WTC11 (cell line): ENCODE results near the gene RHOH. TPM values are rescaled to one million over a fixed set of nuclear protein-coding genes. Genes with fewer than 3 reads are reported as not detected.

ENCODE experiments used
- ATAC-seq: fragments of 200-7000 bp; cut with Tn5 transposase; 2 replicates; pipeline ENCODE4 v1.10.0; 2021; ENCODE audit warnings: mild to moderate bottlenecking, moderate library complexity
- CTCF ChIA-PET: fragments of 300-600 bp; sonication (Branson Sonifier 250); formaldehyde crosslinking; loops from one replicate; lab custom pipeline; 2021; ENCODE audit warnings: antibody characterized with exemption; lab: Charles Lee
- POLR2A ChIA-PET: fragments of 350-600 bp; sonication (Branson Sonifier 250); formaldehyde crosslinking; loops from one replicate; lab custom pipeline; 2021; ENCODE audit warnings: antibody characterized with exemption; lab: Charles Lee
- DNase-seq: peaks from one replicate; pipeline ENCODE4 v3.0.0; 2021; ENCODE audit warnings: low spot score
- H3K27ac Mint-ChIP-seq: 2 replicates; pipeline ENCODE4 v1.8.0; 2021; ENCODE audit warnings: mixed read lengths
- H3K27me3 Mint-ChIP-seq: 2 replicates; pipeline ENCODE4 v1.8.0; 2021; ENCODE audit warnings: low read depth, mild to moderate bottlenecking, moderate library complexity, mixed read lengths
- H3K36me3 Mint-ChIP-seq: 2 replicates; pipeline ENCODE4 v1.8.0; 2021; ENCODE audit warnings: mixed read lengths
- H3K4me1 Mint-ChIP-seq: 2 replicates; pipeline ENCODE4 v1.8.0; 2022; ENCODE audit warnings: mixed read lengths
- H3K4me3 Mint-ChIP-seq: 2 replicates; pipeline ENCODE4 v1.8.0; 2021; ENCODE audit warnings: mild to moderate bottlenecking, moderate library complexity, mixed read lengths
- H3K9me3 Mint-ChIP-seq: 2 replicates; pipeline ENCODE4 v1.8.0; 2021; ENCODE audit warnings: mixed read lengths
- ATF2 ChIP-seq: sonication (generic); formaldehyde crosslinking; IDR thresholded peaks from 2 replicates; pipeline ENCODE4 v1.8.1; 2022; ENCODE audit warnings: low read depth, missing genetic modification reagents, borderline replicate concordance
- ERG ChIP-seq: fragments of 250-450 bp; sonication (Bioruptor Pico); IDR thresholded peaks from 2 replicates; pipeline ENCODE4 v1.8.0; 2021; ENCODE audit warnings: mild to moderate bottlenecking
- FOXP1 ChIP-seq: sonication (generic); formaldehyde crosslinking; IDR thresholded peaks from 2 replicates; pipeline ENCODE4 v1.8.0; 2022; ENCODE audit warnings: missing genetic modification reagents, mild to moderate bottlenecking, moderate library complexity, borderline replicate concordance
- GABPB1 ChIP-seq: sonication (generic); formaldehyde crosslinking; IDR thresholded peaks from 2 replicates; pipeline ENCODE4 v1.8.1; 2023; ENCODE audit warnings: mild to moderate bottlenecking, missing genetic modification reagents
- GTF2I ChIP-seq: fragments of 250-450 bp; sonication (Bioruptor Pico); conservative IDR thresholded peaks from 2 replicates; pipeline ENCODE4 v1.4.0; 2021; ENCODE audit warnings: mild to moderate bottlenecking
- HMGA2 ChIP-seq: fragments of 250-450 bp; sonication (Bioruptor Pico); IDR thresholded peaks from 2 replicates; pipeline ENCODE4 v1.4.0; 2021; ENCODE audit warnings: mild to moderate bottlenecking, moderate library complexity
- HMGXB4 ChIP-seq: sonication (generic); formaldehyde crosslinking; IDR thresholded peaks from 2 replicates; pipeline ENCODE4 v1.8.1; 2023; ENCODE audit warnings: mild to moderate bottlenecking, moderate library complexity, missing genetic modification reagents
- MLX ChIP-seq: sonication (generic); formaldehyde crosslinking; IDR thresholded peaks from 2 replicates; pipeline ENCODE4 v1.8.1; 2023; ENCODE audit warnings: mild to moderate bottlenecking, missing genetic modification reagents, moderate library complexity
- NR1H2 ChIP-seq: sonication (generic); formaldehyde crosslinking; IDR thresholded peaks from 2 replicates; pipeline ENCODE4 v1.9.0; 2021; ENCODE audit warnings: mild to moderate bottlenecking, moderate library complexity, missing genetic modification reagents
- RELA ChIP-seq: sonication (generic); formaldehyde crosslinking; IDR thresholded peaks from 2 replicates; pipeline ENCODE4 v1.8.1; 2022; ENCODE audit warnings: missing genetic modification reagents, mild to moderate bottlenecking, borderline replicate concordance
- TEAD1 ChIP-seq: sonication (generic); formaldehyde crosslinking; IDR thresholded peaks from 2 replicates; pipeline ENCODE4 v1.8.0; 2022; ENCODE audit warnings: mild to moderate bottlenecking, missing genetic modification reagents
- ZNF232 ChIP-seq: sonication (generic); formaldehyde crosslinking; IDR thresholded peaks from 2 replicates; pipeline ENCODE4 v1.8.0; 2022; ENCODE audit warnings: mild to moderate bottlenecking, missing genetic modification reagents
- ZNF396 ChIP-seq: fragments of 250-450 bp; sonication (Bioruptor Pico); IDR thresholded peaks from 2 replicates; pipeline ENCODE4 v1.8.0; 2021; ENCODE audit warnings: mild to moderate bottlenecking, moderate library complexity, borderline replicate concordance
- ZSCAN18 ChIP-seq: fragments of 250-450 bp; sonication (Bioruptor Pico); IDR thresholded peaks from 2 replicates; pipeline ENCODE4 v2.1.2; 2022; ENCODE audit warnings: mild to moderate bottlenecking, moderate library complexity
- total RNA-seq: library from RNA; stranded (reverse); gene quantifications from 3 replicates; pipeline ENCODE4 v1.2.3, GENCODE V29; 2021

Gene RHOH
- total RNA-seq, 1 experiment from 2014 or later, result 8.7 TPM

GRCh38 chr4:40190880-40191815 is 5.7 kb upstream of the RHOH start:
- Mint-ChIP-seq H3K9me3 (no peaks in the 10 kb centered on the region; the same call in 1 of the 2 replicates), H3K27ac (peak overlapping the region; percentile 81), H3K4me1 (peaks cover 73% of the 10 kb centered on the region), H3K27me3 (no peaks in the 10 kb centered on the region), H3K36me3 (no peaks in the 10 kb centered on the region), H3K4me3 (no peak overlapping the region)
- ChIA-PET POLR2A (no interaction called here), CTCF (interaction anchor here (0.6 to 1.2 kb wide), 4 partner anchors 25 to 134 kb away, joined by 3 to 5 read pairs (median 4); no protein-coding TSS in a partner anchor)
- DNase-seq (no peak), ATAC-seq (peak; percentile 16; the same call in 1 of the 2 replicates)
- TF ChIP-seq ZNF396 (CRISPR knock-in tag), result no peak
- TF ChIP-seq TEAD1 (CRISPR knock-in tag), result no peak

- no peaks in the 10 kb centered on the region for H3K36me3 Mint-ChIP-seq
- POLR2A ChIA-PET, result no interaction called here
- DNase-seq (no peak), ATAC-seq (no peak)
- CTCF ChIA-PET, result interaction anchor here (0.5 kb wide), 1 partner anchor 39 kb away, joined by 3 read pairs; no protein-coding TSS in a partner anchor
- H3K27ac Mint-ChIP-seq, result peak overlapping the region; percentile 28
- H3K27me3 Mint-ChIP-seq, result no peaks in the 10 kb centered on the region
- no peaks in the 10 kb centered on the region; the same call in 1 of the 2 replicates for H3K9me3 Mint-ChIP-seq
- H3K4me1 Mint-ChIP-seq, result peaks cover 76% of the 10 kb centered on the region
- no peak for TF ChIP-seq NR1H2 (CRISPR knock-in tag)
- TF ChIP-seq ATF2 (CRISPR knock-in tag), result no peak
- TF ChIP-seq GTF2I (CRISPR knock-in tag), result no peak
- no peak for TF ChIP-seq ERG (CRISPR knock-in tag)
- no peak for TF ChIP-seq GABPB1 (CRISPR knock-in tag)
- no peak for TF ChIP-seq RELA (CRISPR knock-in tag)
- TF ChIP-seq ZSCAN18 (CRISPR knock-in tag), result no peak
- TF ChIP-seq ZNF232, result no peak
- TF ChIP-seq MLX (CRISPR knock-in tag), result no peak
- no peak for TF ChIP-seq HMGXB4
- no peak for TF ChIP-seq HMGA2 (CRISPR knock-in tag)
- TF ChIP-seq FOXP1, result no peak
- no peak overlapping the region for H3K4me3 Mint-ChIP-seq
Observed at GRCh38 chr4:40192114-40193015, 4.5 kb upstream of the RHOH start.
